GM19238 (cell line): ENCODE data around the gene SEC14L1.
"Not testable (repeated sequence)": the region's sequence is repeated elsewhere in the genome, so short reads cannot be mapped to it uniquely, and the experiment has no call there.

Source experiments
- DNase-seq: peaks from one replicate; pipeline ENCODE4 v3.0.0; 2011; ENCODE audit warnings: low spot score; ENCODE audit not compliant: insufficient read length

Gene SEC14L1

GRCh38 chr17:77233635-77234334 is 93.0 kb downstream of the SEC14L1 start:
- peak; percentile 53 for DNase-seq

DNA sequence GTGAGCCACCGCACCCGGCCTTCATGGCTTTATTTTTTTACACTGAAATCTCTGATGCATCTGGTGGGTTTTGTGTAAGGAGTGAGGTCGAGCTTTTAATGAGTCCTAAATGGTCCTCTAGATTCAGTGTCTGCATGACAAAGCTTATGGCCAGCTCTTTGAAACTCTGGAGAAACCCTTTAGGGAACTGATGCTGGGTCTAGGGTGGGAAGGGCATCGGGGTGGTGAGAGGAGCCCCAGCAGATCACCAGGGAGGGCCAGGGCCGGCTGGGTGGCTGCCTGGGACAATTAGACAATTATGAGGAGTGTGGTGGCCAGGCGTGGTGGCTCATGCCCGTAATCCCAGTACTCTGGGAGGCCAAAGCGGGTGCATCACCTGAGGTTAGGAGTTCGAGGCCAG is 93.9 kb downstream of the SEC14L1 start:
- no peak for DNase-seq

GRCh38 chr17:77235370-77235941 is 94.7 kb downstream of the SEC14L1 start:
- peak; percentile 61 for DNase-seq

DNA sequence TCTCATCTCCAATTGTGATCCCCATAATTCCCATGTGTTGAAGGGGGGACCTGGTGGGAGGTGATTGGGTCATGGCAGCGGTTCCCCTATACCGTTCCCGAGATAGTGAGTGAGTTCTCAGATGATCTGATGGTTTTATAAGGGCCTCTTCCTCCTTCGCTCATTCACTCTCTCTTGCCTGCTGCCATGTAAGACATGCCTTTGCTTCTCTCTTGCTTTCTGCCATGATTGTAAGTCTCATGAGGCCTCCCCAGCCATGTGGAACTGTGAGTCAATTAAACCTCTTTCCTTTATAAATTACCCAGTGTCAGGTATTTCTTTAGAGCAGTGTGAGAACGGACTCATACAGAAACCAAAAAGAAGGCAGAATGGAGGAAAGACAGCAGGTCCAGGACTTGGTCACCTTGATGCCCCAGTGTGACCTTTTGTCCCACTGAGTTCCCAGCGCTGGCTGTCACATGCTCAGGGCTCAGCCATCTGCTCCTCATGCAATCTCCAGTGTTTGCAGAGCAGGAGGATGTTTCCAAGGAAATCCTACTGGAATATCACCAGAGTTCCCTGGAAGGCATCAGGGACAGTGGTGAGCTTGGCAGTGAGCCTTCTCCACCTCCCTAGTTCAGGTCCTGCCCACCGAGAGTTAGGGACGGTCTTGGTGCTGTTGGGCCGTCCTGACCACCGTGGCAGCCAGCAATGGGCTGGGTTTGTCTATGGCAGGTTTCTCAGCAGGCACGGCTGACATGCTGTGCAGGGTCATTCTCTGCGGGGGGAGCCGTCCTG is 96.7 kb downstream of the SEC14L1 start:
- no peak for DNase-seq

- no peak for DNase-seq
Measured at GRCh38 chr17:77240976-77241375, 100.2 kb downstream of the SEC14L1 start.

- no peak for DNase-seq
Measured at GRCh38 chr17:77242118-77242851, 101.5 kb downstream of the SEC14L1 start.

DNA sequence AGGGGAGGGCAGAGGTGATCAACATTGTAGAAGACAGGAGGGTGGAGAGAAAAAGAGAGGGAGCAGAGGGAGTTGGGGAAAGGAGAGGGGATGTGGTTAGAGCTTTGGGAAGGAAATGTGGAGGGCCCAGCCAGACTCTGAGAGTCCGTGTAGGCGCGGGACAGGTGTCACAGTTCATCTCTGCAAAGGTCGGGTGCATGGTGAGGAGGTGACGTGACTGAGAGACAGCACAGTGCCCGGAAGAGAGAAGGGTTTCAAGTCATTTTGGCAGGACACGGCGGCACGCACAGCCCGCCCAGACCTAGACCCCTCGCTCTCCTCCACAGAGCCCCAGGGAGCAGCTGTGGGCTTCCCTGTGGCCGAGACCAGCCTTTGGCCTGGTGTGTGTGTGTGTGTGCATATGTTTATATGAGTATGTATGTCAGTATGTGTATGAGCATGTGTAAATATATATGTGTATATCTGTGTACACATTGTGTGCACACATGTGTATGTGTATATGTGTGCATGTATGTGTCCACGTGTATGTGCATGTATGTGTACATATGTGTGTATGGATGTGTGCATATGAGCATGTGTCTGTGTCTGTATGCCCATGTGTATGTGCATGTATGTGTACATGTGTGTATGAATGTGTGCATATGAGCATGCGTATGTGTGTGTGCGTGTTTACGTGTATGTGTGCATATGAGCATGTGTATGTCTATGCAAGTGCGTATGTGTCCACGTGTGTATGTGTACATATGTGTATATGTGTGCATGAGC is 104.6 kb downstream of the SEC14L1 start:
- peak; percentile 68 for DNase-seq

DNA sequence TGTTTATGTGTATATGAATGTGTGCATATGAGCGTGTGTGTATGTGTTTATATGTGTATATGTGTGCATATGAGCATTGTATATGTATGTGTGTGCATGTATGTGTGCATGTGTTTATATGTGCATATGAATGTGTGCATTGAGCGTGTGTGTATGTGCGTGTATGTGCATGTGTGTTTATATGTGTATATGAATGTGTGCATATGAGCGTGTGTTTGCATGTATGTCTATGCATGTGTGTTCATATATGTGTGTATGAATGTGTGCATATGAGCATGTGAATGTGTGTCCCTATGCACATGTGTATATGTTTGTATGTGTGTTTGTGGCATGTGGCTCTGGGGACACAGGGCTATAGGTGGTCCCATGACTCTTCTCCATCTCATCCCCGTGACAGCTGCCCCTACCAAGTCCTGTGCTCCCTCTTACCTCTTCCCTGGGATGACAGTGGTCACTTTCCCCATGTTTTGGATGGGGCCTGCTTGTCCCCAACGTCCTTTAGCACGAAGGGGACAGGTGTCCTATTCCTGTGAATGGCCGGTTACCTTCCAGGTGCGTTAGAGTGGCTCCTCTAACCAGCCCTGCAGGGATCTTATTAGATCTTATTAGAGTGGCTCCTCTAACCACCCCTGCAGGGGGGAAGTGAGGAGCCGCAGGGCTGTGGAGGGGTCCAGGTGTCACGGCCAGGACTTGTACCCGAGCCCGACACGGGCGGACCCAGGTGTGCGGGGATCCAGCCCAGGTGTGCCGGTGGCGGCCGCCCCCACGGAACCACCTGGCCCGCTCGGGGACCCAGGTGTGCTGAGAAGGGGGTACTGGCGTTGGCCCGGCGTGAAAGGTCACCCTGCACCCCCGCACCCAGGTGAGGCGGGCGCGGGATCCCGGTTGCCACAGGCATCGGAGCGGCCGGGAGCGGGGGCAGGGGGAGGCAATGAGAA is 105.6 kb downstream of the SEC14L1 start:
- DNase-seq = no peak

- DNase-seq = peak; percentile 86
Measured at GRCh38 chr17:77247048-77247541, 106.3 kb downstream of the SEC14L1 start.

- no peak for DNase-seq
Measured at GRCh38 chr17:77247609-77248008, 106.8 kb downstream of the SEC14L1 start.

DNA sequence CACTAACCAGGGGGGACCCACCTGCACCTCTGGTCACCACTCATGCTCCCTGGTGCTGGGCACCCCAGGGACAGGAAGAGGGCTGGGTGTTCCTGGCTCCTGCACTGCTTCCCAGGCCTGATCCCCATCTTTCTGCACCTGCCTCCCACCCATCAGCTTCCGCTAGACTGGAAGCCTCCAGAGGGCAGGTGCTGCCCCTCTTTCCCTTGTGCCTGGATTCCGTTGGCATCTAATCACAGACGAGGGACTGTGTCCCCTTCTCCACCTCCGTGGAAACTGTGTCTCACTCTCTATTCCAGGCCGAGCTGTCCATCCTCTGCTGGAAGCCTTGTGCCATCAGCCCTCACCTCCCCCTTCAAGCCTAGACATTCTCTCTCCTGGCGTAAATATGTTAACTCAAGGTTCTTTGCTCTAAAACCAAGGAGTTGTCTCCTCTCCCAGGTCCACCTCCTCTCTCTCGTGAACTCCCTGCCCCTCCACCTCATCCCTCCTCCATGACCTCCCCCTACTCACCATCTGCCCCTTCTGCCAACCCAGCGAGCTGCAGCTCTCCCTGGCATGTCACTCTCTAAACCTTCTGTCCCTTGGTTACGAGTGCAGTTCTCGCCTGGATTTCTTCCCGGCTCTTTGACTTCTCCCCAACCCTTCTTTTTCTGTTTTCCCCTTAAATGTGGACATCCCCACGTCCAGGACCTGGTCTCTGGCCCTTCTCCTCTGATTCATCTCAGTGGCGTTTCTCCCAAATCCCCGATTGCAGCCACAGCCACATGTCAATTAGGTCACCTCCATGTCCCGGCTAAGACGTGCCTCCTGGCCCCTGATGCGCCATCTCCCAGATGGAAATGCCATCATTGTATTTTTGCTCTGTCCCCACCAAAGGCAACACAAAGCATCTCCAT is 107.7 kb downstream of the SEC14L1 start:
- DNase-seq = no peak

DNA sequence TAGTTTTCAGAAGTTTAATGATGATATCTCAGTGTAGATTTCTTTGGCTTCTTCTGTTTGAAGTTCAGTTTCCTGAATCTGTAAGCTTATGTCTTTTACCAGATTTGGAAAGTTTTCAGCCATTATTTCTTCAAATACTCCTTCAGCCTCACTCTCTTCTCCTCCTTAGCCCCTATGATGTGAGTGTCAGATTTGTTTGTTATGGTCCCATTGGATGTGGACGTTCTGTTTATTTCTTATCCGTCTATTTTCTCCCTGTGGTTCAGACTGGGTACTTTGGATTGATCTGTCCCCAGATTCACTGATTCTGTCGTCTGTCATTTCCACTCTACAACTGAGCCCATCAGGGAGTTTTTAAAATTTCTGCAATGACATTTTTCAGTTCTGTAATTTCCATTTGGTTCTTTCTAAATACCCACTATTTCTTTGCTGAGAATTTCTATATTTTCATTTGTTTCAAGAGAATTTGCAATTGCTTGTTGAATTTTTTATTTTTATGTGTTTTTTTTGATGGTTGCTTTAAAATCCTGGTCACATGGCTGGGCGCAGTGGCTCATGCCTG is 110.9 kb downstream of the SEC14L1 start:
- no peak for DNase-seq

GRCh38 chr17:77252306-77252705 is 111.5 kb downstream of the SEC14L1 start:
- not testable (repeated sequence) for DNase-seq

- no peak for DNase-seq
Measured at GRCh38 chr17:77253611-77254051, 112.9 kb downstream of the SEC14L1 start.

GRCh38 chr17:77254951-77255825 is 114.4 kb downstream of the SEC14L1 start:
- DNase-seq = no peak

- DNase-seq = not testable (repeated sequence)
Measured at GRCh38 chr17:77255970-77256369, 115.2 kb downstream of the SEC14L1 start.

DNA sequence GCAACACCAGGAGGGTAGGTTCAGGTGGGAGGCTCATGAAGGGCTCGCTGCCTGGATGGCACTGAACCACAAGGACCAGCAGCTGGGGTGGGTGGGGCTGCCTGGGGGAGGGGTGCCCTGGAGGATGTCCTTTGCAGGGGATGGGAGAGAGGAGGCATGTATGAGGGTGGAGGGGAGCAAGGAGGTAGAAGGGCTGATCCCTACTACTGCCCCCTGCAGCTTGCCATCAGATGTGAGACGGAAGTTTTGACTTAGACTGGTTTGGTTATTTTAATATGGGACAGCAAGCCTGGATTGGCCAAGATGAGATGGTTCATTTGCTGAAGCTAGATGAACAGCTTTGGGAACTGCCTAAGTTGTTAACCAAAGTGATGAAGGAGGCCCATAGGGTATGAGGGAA is 115.9 kb downstream of the SEC14L1 start:
- no peak for DNase-seq
